Measurements from ENCODE around the gene IL34. TPM values are rescaled to one million over a fixed set of nuclear protein-coding genes. Genes with fewer than 3 reads are reported as not detected.

The IL34 gene
- total and polyA plus RNA-seq, 2 of the 13 experiments (the other 11 are each of a cell fraction or from before 2014, with no cell fraction given): 1.2 to 1.3 TPM

- TF ChIP-seq EED (CRISPR knock-in tag; IDR thresholded peaks at IDR 0.05): peak; percentile 83
- TF ChIP-seq NFE2L1 (CRISPR knock-in tag; IDR thresholded peaks at IDR 0.05; ENCODE audit: borderline replicate concordance): no peak; the same call in 1 of the 2 replicates
- TF ChIP-seq ZFP1 (CRISPR knock-in tag; IDR thresholded peaks at IDR 0.05): no peak
- TF ChIP-seq ZNF160 (CRISPR knock-in tag; IDR thresholded peaks at IDR 0.05): 0 out of 2 replicates have a peak, but pooled peaks have one; percentile 21
- no peak for TF ChIP-seq SNAPC2 (CRISPR knock-in tag; IDR thresholded peaks at IDR 0.05)
- TF ChIP-seq PTBP1 (IDR thresholded peaks at IDR 0.05; ENCODE audit: low read depth, low read length, poor library complexity, severe bottlenecking): peak; percentile 86
- TF ChIP-seq CEBPG (CRISPR knock-in tag; IDR thresholded peaks at IDR 0.05): no peak
- TF ChIP-seq ZNF589 (CRISPR knock-in tag; conservative IDR thresholded peaks at IDR 0.05): peak; percentile 84
- TF ChIP-seq ZBTB7A (CRISPR knock-in tag; IDR thresholded peaks at IDR 0.05): peak; percentile 98
- TF ChIP-seq ZNF777 (CRISPR knock-in tag; IDR thresholded peaks at IDR 0.05): peak; percentile 79
- TF ChIP-seq ZNF713 (CRISPR knock-in tag; IDR thresholded peaks at IDR 0.05): peak; percentile 92; the same call in 1 of the 2 replicates
- peak; percentile 61 for TF ChIP-seq PHF8 (CRISPR knock-in tag; IDR thresholded peaks at IDR 0.05)
- no peak for TF ChIP-seq ZFP36 (IDR thresholded peaks at IDR 0.05; ENCODE audit: borderline replicate concordance, low read depth, low read length, partially characterized antibody)
- TF ChIP-seq MAX (IDR thresholded peaks at IDR 0.05): peak; percentile 92
- TF ChIP-seq HIVEP1 (CRISPR knock-in tag; IDR thresholded peaks at IDR 0.05): peak; percentile 64; the same call in 1 of the 2 replicates
- peak; percentile 48; the same call in 1 of the 2 replicates for TF ChIP-seq NFKB2 (CRISPR knock-in tag; IDR thresholded peaks at IDR 0.05; ENCODE audit: borderline replicate concordance)
- peak; percentile 74; the same call in 1 of the 2 replicates for TF ChIP-seq ZNF740 (CRISPR knock-in tag; IDR thresholded peaks at IDR 0.05)
- TF ChIP-seq PLRG1 (conservative IDR thresholded peaks at IDR 0.05): no peak
- TF ChIP-seq ZSCAN20 (CRISPR knock-in tag; IDR thresholded peaks at IDR 0.05; ENCODE audit: borderline replicate concordance): no peak
- no peak for TF ChIP-seq GATA4 (IDR thresholded peaks at IDR 0.05; ENCODE audit: borderline replicate concordance, low read depth)
- TF ChIP-seq ATAD3A (CRISPR knock-in tag; IDR thresholded peaks at IDR 0.05): no peak
- no peak for TF ChIP-seq ZNF737 (CRISPR knock-in tag; IDR thresholded peaks at IDR 0.05; ENCODE audit: borderline replicate concordance)
- TF ChIP-seq ZNF772 (CRISPR knock-in tag; IDR thresholded peaks at IDR 0.05): peak; percentile 91
- peak; percentile 60; the same call in 1 of the 2 replicates for TF ChIP-seq MED1 (CRISPR knock-in tag; IDR thresholded peaks at IDR 0.05)
- TF ChIP-seq ZNF335 (CRISPR knock-in tag; IDR thresholded peaks at IDR 0.05): peak; percentile 48; the same call in 1 of the 2 replicates
- TF ChIP-seq ZNF143 (CRISPR knock-in tag; IDR thresholded peaks at IDR 0.05): peak; percentile 36; the same call in 1 of the 2 replicates
- TF ChIP-seq ZSCAN29 (CRISPR knock-in tag; conservative IDR thresholded peaks at IDR 0.05): 0 out of 2 replicates have a peak, but pooled peaks have one; percentile 17
- peak; percentile 70 for TF ChIP-seq ZNF605 (CRISPR knock-in tag; IDR thresholded peaks at IDR 0.05)
- TF ChIP-seq TP53 (CRISPR knock-in tag; conservative IDR thresholded peaks at IDR 0.05): no peak
- no peak for TF ChIP-seq NONO (IDR thresholded peaks at IDR 0.05)
- TF ChIP-seq NONO (CRISPR knock-in tag; conservative IDR thresholded peaks at IDR 0.05): peak; percentile 73
- 0 out of 2 replicates have a peak, but pooled peaks have one; percentile 20 for TF ChIP-seq TFE3 (CRISPR knock-in tag; IDR thresholded peaks at IDR 0.05)
- 0 out of 2 replicates have a peak, but pooled peaks have one; percentile 58 for TF ChIP-seq ZNF746 (CRISPR knock-in tag; IDR thresholded peaks at IDR 0.05)
- TF ChIP-seq ZFYVE20 (CRISPR knock-in tag; IDR thresholded peaks at IDR 0.05; ENCODE audit: borderline replicate concordance, low read depth): peak; percentile 92; the same call in 1 of the 2 replicates
Measured at GRCh38 chr16:70656712-70657263, 10.4 kb downstream of the IL34 start (continued).
